OCI-LY7 (cell line): ENCODE data around the gene FASLG.

Source experiments
- CTCF ChIP-seq: fragments of 200-600 bp; sonication (generic); conservative IDR thresholded peaks from 2 replicates; pipeline ENCODE4 v1.5.1; 2014; ENCODE audit warnings: mild to moderate bottlenecking, antibody characterized with exemption, low read length, moderate library complexity, mixed read lengths
- EZH2phosphoT487 ChIP-seq: fragments of 200-600 bp; sonication (generic); IDR thresholded peaks from 2 replicates; pipeline ENCODE4 v1.6.1; 2018; ENCODE audit warnings: low read depth, borderline replicate concordance, mild to moderate bottlenecking, mixed run types, antibody characterized with exemption, low read length, moderate library complexity, mixed read lengths

GRCh38 chr1:172637522-172637921 lies 21.4 kb upstream of the FASLG start:
- TF ChIP-seq CTCF (no peak), EZH2phosphoT487 (no peak)
